LNCAP (cell line): Measurements from ENCODE around the gene SLC2A9.

ENCODE experiments used
- TF ChIP-seq, protein P1 (sequence below): fragments of 450-650 bp; IDR thresholded peaks from 2 replicates; pipeline ENCODE4 v1.5.1; 2017; ENCODE audit warnings: mild to moderate bottlenecking

Gene SLC2A9

DNA sequence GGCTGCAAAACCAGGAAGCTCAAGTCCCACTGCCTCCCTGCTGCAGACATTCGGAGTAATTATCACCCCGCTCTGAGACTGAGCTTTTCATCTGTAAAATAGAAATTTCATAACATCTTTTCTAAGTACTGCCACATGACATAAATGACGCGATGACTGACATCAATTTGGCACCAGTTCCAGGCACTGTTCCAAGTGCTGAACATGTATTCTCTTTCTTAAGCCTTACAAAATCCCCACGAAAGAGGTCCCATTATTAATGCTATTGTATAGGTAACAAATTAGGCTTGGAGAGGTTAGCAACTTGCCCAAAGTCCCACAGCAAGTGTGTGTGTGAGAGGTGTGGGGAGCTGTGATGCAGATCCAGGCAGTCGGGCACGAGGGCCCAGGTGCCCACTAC lies 56.4 kb downstream of the SLC2A9 start:
- TF ChIP-seq, protein P1, sequence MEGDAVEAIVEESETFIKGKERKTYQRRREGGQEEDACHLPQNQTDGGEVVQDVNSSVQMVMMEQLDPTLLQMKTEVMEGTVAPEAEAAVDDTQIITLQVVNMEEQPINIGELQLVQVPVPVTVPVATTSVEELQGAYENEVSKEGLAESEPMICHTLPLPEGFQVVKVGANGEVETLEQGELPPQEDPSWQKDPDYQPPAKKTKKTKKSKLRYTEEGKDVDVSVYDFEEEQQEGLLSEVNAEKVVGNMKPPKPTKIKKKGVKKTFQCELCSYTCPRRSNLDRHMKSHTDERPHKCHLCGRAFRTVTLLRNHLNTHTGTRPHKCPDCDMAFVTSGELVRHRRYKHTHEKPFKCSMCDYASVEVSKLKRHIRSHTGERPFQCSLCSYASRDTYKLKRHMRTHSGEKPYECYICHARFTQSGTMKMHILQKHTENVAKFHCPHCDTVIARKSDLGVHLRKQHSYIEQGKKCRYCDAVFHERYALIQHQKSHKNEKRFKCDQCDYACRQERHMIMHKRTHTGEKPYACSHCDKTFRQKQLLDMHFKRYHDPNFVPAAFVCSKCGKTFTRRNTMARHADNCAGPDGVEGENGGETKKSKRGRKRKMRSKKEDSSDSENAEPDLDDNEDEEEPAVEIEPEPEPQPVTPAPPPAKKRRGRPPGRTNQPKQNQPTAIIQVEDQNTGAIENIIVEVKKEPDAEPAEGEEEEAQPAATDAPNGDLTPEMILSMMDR = no peak

DNA sequence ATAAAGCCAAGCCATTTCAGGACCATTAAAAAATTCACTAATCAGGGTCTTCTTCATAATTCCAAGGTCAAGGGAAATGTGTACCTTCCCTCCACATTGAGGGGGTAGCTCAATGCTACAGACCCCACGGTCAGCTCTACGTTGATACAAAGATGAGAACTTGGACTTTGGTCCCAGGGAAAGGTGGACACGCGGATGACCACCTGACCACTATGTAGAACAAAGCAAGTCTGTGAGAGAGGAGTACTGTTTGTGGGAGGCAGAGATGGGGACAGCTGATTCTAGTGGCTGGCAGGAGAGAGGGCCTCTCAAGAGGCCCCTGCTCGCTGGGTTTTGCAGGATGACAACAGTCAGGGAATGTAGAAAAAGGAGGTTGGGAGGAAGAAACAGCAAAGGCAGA lies 58.0 kb downstream of the SLC2A9 start:
- TF ChIP-seq, protein P1 = no peak

DNA sequence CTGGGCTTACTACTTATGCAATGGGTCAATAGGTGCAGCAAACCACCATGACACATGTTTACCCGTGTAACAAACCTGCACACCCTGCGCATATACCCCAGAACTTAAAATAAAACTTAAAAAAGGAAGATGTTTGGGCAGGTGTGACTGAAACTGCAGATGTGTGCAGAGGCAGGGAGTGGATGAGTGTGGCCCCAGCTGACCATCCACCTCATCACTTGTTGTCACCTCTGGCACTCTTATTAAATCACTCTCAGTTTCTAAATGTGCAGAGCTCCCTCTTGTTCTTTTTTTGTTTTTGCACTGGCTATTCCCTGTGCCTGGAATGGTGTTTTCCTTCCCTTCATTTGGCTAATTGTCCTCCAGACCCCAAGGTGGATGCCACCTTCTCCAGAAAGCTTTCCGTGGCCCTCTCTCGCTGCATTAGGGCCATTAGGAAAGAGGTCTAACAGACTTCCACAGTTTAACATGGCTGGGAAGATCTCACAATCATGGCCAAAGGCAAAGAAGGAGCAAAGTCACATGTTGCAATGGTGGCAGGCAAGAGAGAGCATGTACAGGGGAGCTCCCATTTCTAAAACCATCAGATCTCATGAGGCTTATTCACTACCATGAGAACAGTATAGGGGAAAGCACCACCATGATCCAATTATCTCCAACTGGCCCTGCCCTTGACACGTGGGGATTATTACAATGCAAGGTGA lies 58.5 kb downstream of the SLC2A9 start:
- TF ChIP-seq, protein P1 = no peak

GRCh38 chr4:9954468-9954867 lies 66.8 kb downstream of the SLC2A9 start:
- TF ChIP-seq, protein P1 = no peak

DNA sequence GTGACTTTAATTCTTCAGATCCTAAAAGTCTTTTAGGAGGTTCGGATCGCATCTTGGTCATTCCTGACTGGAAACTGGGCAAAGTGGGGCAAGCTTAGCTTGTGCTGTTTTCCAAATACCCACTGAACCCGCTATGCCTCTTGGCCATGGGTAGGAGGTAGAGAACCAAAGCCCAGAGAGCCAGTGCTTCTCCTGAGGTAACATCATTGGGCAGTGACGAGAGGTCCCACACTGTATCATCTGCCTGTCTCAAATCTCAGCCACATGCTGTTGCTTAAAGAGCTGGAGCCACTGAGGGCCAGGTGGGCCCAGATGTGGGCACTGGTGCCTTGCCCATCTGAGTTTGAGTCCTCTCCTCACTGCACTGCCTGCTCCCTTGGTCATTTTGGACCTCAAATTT lies 68.2 kb downstream of the SLC2A9 start:
- TF ChIP-seq, protein P1 = no peak

- TF ChIP-seq, protein P1 = no peak
Measured at GRCh38 chr4:9952415-9952950, 68.8 kb downstream of the SLC2A9 start.

GRCh38 chr4:9949573-9949972 lies 71.7 kb downstream of the SLC2A9 start:
- TF ChIP-seq, protein P1 = no peak
